Measurements from ENCODE around the gene SHPK. TPM values are rescaled to one million over a fixed set of nuclear protein-coding genes. Genes with fewer than 3 reads are reported as not detected.
A peak's percentile ranks its signal among the peaks of the same experiment; 100 is the strongest.

SHPK gene
- total and polyA plus RNA-seq, 2 of the 4 experiments (the other 2 are of a cell fraction) = 11.1 to 14.3 TPM

DNA sequence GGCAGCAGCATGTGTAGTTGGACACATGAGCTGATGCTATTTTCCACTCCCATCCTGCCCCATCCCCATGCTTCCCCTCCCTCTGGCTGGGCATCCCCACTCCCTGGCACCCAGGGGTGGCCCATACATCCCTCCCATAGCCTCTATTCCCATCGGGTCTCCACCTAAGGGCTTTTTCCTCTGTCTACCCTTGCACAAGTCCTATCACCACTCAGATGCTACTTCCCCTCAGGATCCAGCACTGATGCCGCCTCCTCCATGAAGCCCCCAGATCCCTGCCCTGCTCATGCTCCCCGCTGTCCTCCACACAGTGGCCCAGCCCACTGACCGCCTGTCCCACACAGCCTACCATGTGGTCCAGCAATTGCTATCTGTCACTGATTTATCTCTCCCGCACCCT lies 42.7 kb downstream of the SHPK start:
- H4K5ac ChIP-seq (ENCODE audit: low read depth, low read length) = no peak overlapping the region
- H2BK20ac ChIP-seq (ENCODE audit: low read depth, low read length) = no peak overlapping the region
- DNase-seq (no peak), ATAC-seq (ENCODE audit: low read depth) (no peak)
- WGBS, 2 experiments (ENCODE audit: extremely low coverage in 2 of 2, insufficient read length in 1 of 2) = 91% methylated on average over 4 of the region's 5 CpGs; no CpG with 5 or more reads in 1 of the 2 experiments
- no peak overlapping the region for H4K91ac ChIP-seq (ENCODE audit: insufficient read depth, low read depth, low read length)
- ChIA-PET CTCF (no interaction called here), POLR2A (ENCODE audit: unreplicated experiment) (no interaction called here)
- no peak overlapping the region for H3K4me3 ChIP-seq (ENCODE audit: insufficient read depth, low read depth, low read length)
- no peaks in the 10 kb centered on the region for H3K27me3 ChIP-seq (ENCODE audit: control insufficient read depth, insufficient read depth, low read length)
- no peak for TF ChIP-seq MAFK (IDR thresholded peaks at IDR 0.05; ENCODE audit: low read depth, low read length)
- no peak for TF ChIP-seq RFX5 (IDR thresholded peaks at IDR 0.05; ENCODE audit: low read depth, low read length)
- no peak for TF ChIP-seq NFE2L2 (IDR thresholded peaks at IDR 0.05; ENCODE audit: low read depth, low read length)
- no peak for TF ChIP-seq CHD1 (IDR thresholded peaks at IDR 0.05; ENCODE audit: low read depth, low read length)
- TF ChIP-seq USF2 (IDR thresholded peaks at IDR 0.05; ENCODE audit: low read depth, low read length) = no peak
- no peak for TF ChIP-seq FOS (IDR thresholded peaks at IDR 0.05; ENCODE audit: low read depth, low read length)
- no peak for TF ChIP-seq RAD21 (IDR thresholded peaks at IDR 0.05; ENCODE audit: low read length)
- H3K56ac ChIP-seq (ENCODE audit: extremely low read depth, insufficient read depth, low read length) = no peak overlapping the region
- H3K23ac ChIP-seq (ENCODE audit: low read depth, low read length) = no peak overlapping the region
- H3K9me1 ChIP-seq (ENCODE audit: insufficient read depth, low read length) = no peaks in the 10 kb centered on the region; the same call in 1 of the 2 replicates
- no peak overlapping the region for H3K14ac ChIP-seq (replicated peaks; ENCODE audit: low read depth, low read length)
- no peak overlapping the region for H3K27ac ChIP-seq (ENCODE audit: insufficient read depth, low read length)
- H3K4me1 ChIP-seq (ENCODE audit: control insufficient read depth, insufficient read depth, low read length) = peaks cover 2% of the 10 kb centered on the region; the same call in 1 of the 2 replicates
- dilution Hi-C loops (cut with HindIII; ENCODE audit: low sequenced_read_pairs, unreplicated experiment) = no loop called here
- H3K36me3 ChIP-seq (ENCODE audit: control insufficient read depth, insufficient read depth, low read length) = peaks cover 2% of the 10 kb centered on the region; the same call in 1 of the 2 replicates
- intact Hi-C loops (cut with micrococcal nuclease) = no loop called here
- H2BK5ac ChIP-seq (ENCODE audit: low read depth, low read length, poor library complexity, severe bottlenecking) = no peak overlapping the region
- H4K8ac ChIP-seq (ENCODE audit: low read depth in 2 of 2, low read length in 2 of 2) = no peak overlapping the region
- in situ Hi-C loops (cut with MboI; ENCODE audit: low sequenced_read_pairs) = no loop called here
- H2BK120ac ChIP-seq (ENCODE audit: low read depth, low read length) = no peak overlapping the region
- no peak overlapping the region for H2AK5ac ChIP-seq (ENCODE audit: low read depth, low read length)
- no peak overlapping the region for H3K18ac ChIP-seq (ENCODE audit: low read depth, low read length)
- peak overlapping the region; percentile 5 for H2AK9ac ChIP-seq (replicated peaks; ENCODE audit: low read depth, low read length, poor library complexity)
- no peaks in the 10 kb centered on the region for H3K9me3 ChIP-seq (ENCODE audit: control insufficient read depth, insufficient read depth, low read length)
- no peak overlapping the region for H3K4me2 ChIP-seq (ENCODE audit: low read depth, low read length)
- no peak overlapping the region for H2AFZ ChIP-seq (replicated peaks; ENCODE audit: low read length, poor library complexity)
- no peak overlapping the region for H3K9ac ChIP-seq (ENCODE audit: low read depth, low read length)
- H4K20me1 ChIP-seq (ENCODE audit: insufficient read depth, low read length) = no peaks in the 10 kb centered on the region
- no peak overlapping the region for H2BK15ac ChIP-seq (ENCODE audit: low read depth, low read length)
- BruUV-seq (replicated peaks) = no TSS peak
- no peak overlapping the region for H3K4ac ChIP-seq (ENCODE audit: low read depth, low read length)
- H3K79me1 ChIP-seq (ENCODE audit: low read depth in 1 of 2, low read length in 2 of 2) = no peaks in the 10 kb centered on the region
